K562 (cell line): ENCODE measurements around the gene CEACAM8. TPM values are rescaled to one million over a fixed set of nuclear protein-coding genes. Genes with fewer than 3 reads are reported as not detected.
"Not testable (repeated sequence)": the region's sequence is repeated elsewhere in the genome, so short reads cannot be mapped to it uniquely, and the experiment has no call there.

ENCODE experiments used
- ATAC-seq: fragments of 200-7000 bp; cut with Tn5 transposase; 3 replicates; pipeline ENCODE4 v1.9.1; 2020; ENCODE audit warnings: moderate library complexity
- BruUV-seq: library from RNA; stranded (reverse); fragments of 400-500 nt; replicated peaks from 2 replicates; lab custom pipeline; 2021; lab: Mats Ljungman, UMichigan
- CTCF ChIA-PET: fragments of 300-600 bp; formaldehyde crosslinking; extraction: SDS; loops from one replicate; lab custom pipeline; 2021; ENCODE audit warnings: low intra/inter-chr PET ratio; lab: Yijun Ruan, JAX
- POLR2A ChIA-PET: fragments of 300-600, 350-650 bp; sonication (Branson Sonifier 250); formaldehyde crosslinking; extraction: SDS; loops from one replicate; lab custom pipeline; 2021; ENCODE audit warnings: antibody characterized with exemption, inconsistent platforms; lab: Yijun Ruan, JAX
- DNase-seq, 4 experiments: peaks; one replicate each; pipeline versions ENCODE4 v3.0.0 to v3.0.0-alpha.2; 2011 to 2018; ENCODE audit warnings: low spot score in 3 of 4, mixed read lengths in 3 of 4; ENCODE audit errors: extremely low read depth in 1 of 4
- FAIRE-seq: peaks from 2 replicates; lab custom pipeline; 2011; peaks lifted over from hg19 to GRCh38; lab: Jason Lieb, UNC
- H2AFZ ChIP-seq: 2 replicates; pipeline ENCODE4 v1.6.0; 2011; ENCODE audit warnings: low read depth, low read length, control low read depth, inconsistent platforms
- H3K27ac ChIP-seq: fragments of 200-600 bp; 3 replicates; pipeline ENCODE4 v1.8.0; 2011; ENCODE audit warnings: low read depth, mild to moderate bottlenecking, control low read depth, inconsistent platforms, low read length, moderate library complexity, mixed read lengths; ENCODE audit errors: extremely low read depth
- H3K27me3 ChIP-seq, 2 experiments: fragments of 300-600 bp in 1 of 2; 2 replicates in 1 of 2; 3 replicates in 1 of 2; pipeline versions ENCODE4 v1.6.0 to v1.8.0; 2011; ENCODE audit warnings: inconsistent platforms in 2 of 2, low read length in 2 of 2, mild to moderate bottlenecking in 1 of 2, mixed read lengths in 1 of 2, moderate library complexity in 1 of 2; ENCODE audit not compliant: control insufficient read depth in 2 of 2, insufficient read depth in 2 of 2
- H3K36me3 ChIP-seq: fragments of 300-600 bp; 3 replicates; pipeline ENCODE4 v1.8.0; 2011; ENCODE audit warnings: mild to moderate bottlenecking, low read length, inconsistent platforms; ENCODE audit not compliant: control insufficient read depth, insufficient read depth
- H3K4me1 ChIP-seq, 2 experiments: fragments of 200-600 bp in 1 of 2; replicated peaks in 1 of 2; 2 replicates in 1 of 2; 3 replicates in 1 of 2; pipeline versions ENCODE4 v1.5.1 to v1.8.0; 2011; ENCODE audit warnings: inconsistent platforms in 2 of 2, low read length in 2 of 2, mild to moderate bottlenecking in 1 of 2, mixed read lengths in 1 of 2, moderate library complexity in 1 of 2; ENCODE audit not compliant: control insufficient read depth in 2 of 2, insufficient read depth in 2 of 2
- H3K4me2 ChIP-seq: 2 replicates; pipeline ENCODE4 v1.6.1; 2011; ENCODE audit warnings: low read length, control low read depth, inconsistent platforms, mixed read lengths; ENCODE audit not compliant: insufficient read depth
- H3K4me3 ChIP-seq: fragments of 200-600 bp; sonication (generic), shearing (Covaris generic); 2 replicates; pipeline ENCODE4 v1.5.1; 2016; ENCODE audit warnings: control low read depth, inconsistent platforms
- H3K79me2 ChIP-seq: fragments of 200-600 bp; 3 replicates; pipeline ENCODE4 v1.8.0; 2011; ENCODE audit warnings: low read length, inconsistent platforms; ENCODE audit not compliant: control insufficient read depth, insufficient read depth
- H3K9ac ChIP-seq, 2 experiments: 2 replicates each; pipeline versions ENCODE4 v1.6.0 to v1.6.1; 2011; ENCODE audit warnings: low read depth in 2 of 2, low read length in 2 of 2, control low read depth in 1 of 2, inconsistent platforms in 1 of 2, mild to moderate bottlenecking in 1 of 2, mixed read lengths in 1 of 2; ENCODE audit not compliant: insufficient read depth in 1 of 2
- H3K9me1 ChIP-seq: one replicate; pipeline ENCODE4 v1.6.0; 2011; ENCODE audit warnings: inconsistent platforms, mild to moderate bottlenecking, low read length, moderate library complexity; ENCODE audit not compliant: control insufficient read depth, insufficient read depth
- H3K9me3 ChIP-seq: replicated peaks from 2 replicates; pipeline ENCODE4 v1.5.1; 2011; ENCODE audit warnings: low read depth, low read length, inconsistent platforms; ENCODE audit not compliant: control insufficient read depth, insufficient read depth
- H4K20me1 ChIP-seq: replicated peaks from 2 replicates; pipeline ENCODE4 v1.6.1; 2011; ENCODE audit warnings: low read length, inconsistent platforms, mixed read lengths; ENCODE audit not compliant: control insufficient read depth, insufficient read depth
- CCAR2 ChIP-seq: fragments of 200-400 bp; formaldehyde crosslinking; IDR thresholded peaks from 2 replicates; pipeline ENCODE4 v1.6.1; 2017; ENCODE audit warnings: mild to moderate bottlenecking, low read depth, low read length
- CREB3L1 ChIP-seq: fragments of 450-650 bp; IDR thresholded peaks from 2 replicates; pipeline ENCODE4 v1.6.1; 2014; ENCODE audit warnings: low read depth, mild to moderate bottlenecking, moderate library complexity, borderline replicate concordance
- FOXJ3 ChIP-seq: sonication (generic); formaldehyde crosslinking; IDR thresholded peaks from 2 replicates; pipeline ENCODE4 v1.4.0; 2020; ENCODE audit warnings: mild to moderate bottlenecking, missing genetic modification reagents
- HDAC3 ChIP-seq: fragments of 450-650 bp; IDR thresholded peaks from 2 replicates; pipeline ENCODE4 v1.6.1; 2018; ENCODE audit warnings: borderline replicate concordance, mild to moderate bottlenecking, moderate library complexity; ENCODE audit not compliant: partially characterized antibody
- HMBOX1 ChIP-seq: sonication (generic); IDR thresholded peaks from 2 replicates; pipeline ENCODE4 v1.6.1; 2016
- MYBL2 ChIP-seq, 2 experiments: fragments of 450-650 bp in 1 of 2; sonication (generic) in 1 of 2; formaldehyde crosslinking in 1 of 2; IDR thresholded peaks; 2 replicates each; pipeline versions ENCODE4 v1.6.1 to v1.8.1; 2017 to 2022; ENCODE audit warnings: borderline replicate concordance in 1 of 2, inconsistent platforms in 1 of 2, low read depth in 1 of 2, mild to moderate bottlenecking in 1 of 2, missing genetic modification reagents in 1 of 2, moderate library complexity in 1 of 2
- NFYB ChIP-seq: IDR thresholded peaks from 2 replicates; pipeline ENCODE4 v1.6.1; 2011; ENCODE audit warnings: mild to moderate bottlenecking, moderate library complexity; ENCODE audit not compliant: insufficient read length; ENCODE audit errors: extremely low read depth
- PRPF4 ChIP-seq: fragments of 200-400 bp; formaldehyde crosslinking; IDR thresholded peaks from one replicate; pipeline ENCODE4 v1.6.1; 2017; ENCODE audit warnings: low read length, low read depth, mild to moderate bottlenecking; ENCODE audit not compliant: insufficient read depth, poor library complexity, severe bottlenecking
- SMARCC2 ChIP-seq: fragments of 450-650 bp; IDR thresholded peaks from 2 replicates; pipeline ENCODE4 v1.6.1; 2017; ENCODE audit warnings: antibody characterized with exemption, moderate library complexity, mild to moderate bottlenecking, low read depth
- SOX6 ChIP-seq: fragments of 450-650 bp; IDR thresholded peaks from 2 replicates; pipeline ENCODE4 v1.6.1; 2014; ENCODE audit warnings: mild to moderate bottlenecking
- ZC3H4 ChIP-seq: sonication (generic); formaldehyde crosslinking; IDR thresholded peaks from 2 replicates; pipeline ENCODE4 v1.9.0; 2021; ENCODE audit warnings: missing genetic modification reagents, borderline replicate concordance
- WGBS: fragments of 100-300 bp; shearing (Covaris generic); methylation state at CpG from one replicate; pipeline ENCODE4 v1.1.6; 2016; ENCODE audit warnings: low coverage, mixed read lengths; ENCODE audit not compliant: insufficient coverage; ENCODE audit errors: missing lambda C conversion rate; 5-methylcytosine and 5-hydroxymethylcytosine counted together
- in situ Hi-C: fragments of 300-500 bp; cut with MboI; formaldehyde crosslinking; loops from 4 replicates; pipeline ENCODE4 v1.15.0; 2018; ENCODE audit warnings: inconsistent platforms, mixed read lengths
- intact Hi-C: fragments of 100-400 bp; cut with micrococcal nuclease; formaldehyde crosslinking; loops from 2 replicates; pipeline ENCODE4 v1.14.2; 2022
- polyA plus RNA-seq, 8 experiments: library from polyadenylated mRNA; depleted of rRNA in 4 of 8; stranded (reverse) in 5 of 8; unstranded in 3 of 8; fragments of >200 nt; fragmentation: Nextera tagmentation in 2 of 8; fragmentation: Illumina TruSeq in 1 of 8; extraction: Ambion mirVana in 2 of 8; extraction: Trizol in 1 of 8; gene quantifications; 2 replicates each; pipeline versions ENCODE4 v1.2.1 to v1.2.3, GENCODE V29; 2011 to 2014; ENCODE audit warnings: inconsistent platforms in 1 of 8, missing spikeins in 1 of 8
- total RNA-seq, 7 experiments: library from RNA; depleted of rRNA in 6 of 7; stranded (reverse); fragments of >200 nt in 6 of 7; fragmentation: Illumina TruSeq in 2 of 7; extraction: Trizol in 2 of 7; gene quantifications; 2 replicates each; pipeline versions ENCODE4 v1.2.1 to v1.2.3, GENCODE V29; 2011 to 2021; ENCODE audit warnings: low replicate concordance in 1 of 7

The CEACAM8 gene
- total and polyA plus RNA-seq, 9 of the 15 experiments (the other 6 are each of a cell fraction or from before 2014, with no cell fraction given) = not detected

- H3K79me2 ChIP-seq, POLR2A ChIA-PET, DNase-seq, H3K27ac ChIP-seq, H3K9me3 ChIP-seq, intact Hi-C loops, BruUV-seq, H3K36me3 ChIP-seq, in situ Hi-C loops, H3K4me2 ChIP-seq, H3K9ac ChIP-seq, H3K9me1 ChIP-seq, H2AFZ ChIP-seq, ATAC-seq, H4K20me1 ChIP-seq, H3K4me3 ChIP-seq, FAIRE-seq, H3K27me3 ChIP-seq, H3K4me1 ChIP-seq, CTCF ChIA-PET: not testable (repeated sequence)
- WGBS = 1% methylated on average over 13 of the region's 58 CpGs
Observed at GRCh38 chr19:42639324-42640092, 44.8 kb upstream of the CEACAM8 start.

- ChIA-PET CTCF (interaction anchor here (0.6 to 0.7 kb wide), 2 partner anchors 156 to 896 kb away, joined by 3 read pairs; no protein-coding TSS in a partner anchor), POLR2A (interaction anchor here (0.6 kb wide), 1 partner anchor 9 kb away, joined by 3 read pairs; no protein-coding TSS in a partner anchor)
- in situ Hi-C loops (no loop called here), intact Hi-C loops (no loop called here)
- H2AFZ ChIP-seq = no peak overlapping the region
- H3K9me3 ChIP-seq = no peaks in the 10 kb centered on the region
- FAIRE-seq (no peak), ATAC-seq (peak; percentile 31; the same call in 2 of the 3 replicates), DNase-seq (no peak)
- no peaks in the 10 kb centered on the region for H3K4me1 ChIP-seq
- H4K20me1 ChIP-seq = no peaks in the 10 kb centered on the region
- no peak overlapping the region for H3K27ac ChIP-seq
- WGBS = 7% methylated on average over 1 of the region's 1 CpG
- no peak overlapping the region for H3K4me2 ChIP-seq
- H3K27me3 ChIP-seq = no peaks in the 10 kb centered on the region; a peak in 1 of 5 replicates
- no peak overlapping the region for H3K4me3 ChIP-seq
- BruUV-seq = no TSS peak
- H3K9ac ChIP-seq = no peak overlapping the region
- H3K79me2 ChIP-seq = no peaks in the 10 kb centered on the region
- H3K9me1 ChIP-seq = no peaks in the 10 kb centered on the region
- H3K36me3 ChIP-seq = no peaks in the 10 kb centered on the region
- no peak for TF ChIP-seq HMBOX1
- TF ChIP-seq PRPF4 = no peak
- no peak for TF ChIP-seq SMARCC2
- TF ChIP-seq FOXJ3 (CRISPR knock-in tag) = no peak
- TF ChIP-seq CCAR2 = no peak
- TF ChIP-seq CREB3L1 = no peak
- TF ChIP-seq NFYB = no peak
- no peak for TF ChIP-seq SOX6
- no peak for TF ChIP-seq MYBL2 (IDR thresholded peaks at IDR 0.05; ENCODE audit: low read depth)
- no peak for TF ChIP-seq MYBL2 (CRISPR knock-in tag; IDR thresholded peaks at IDR 0.05; ENCODE audit: borderline replicate concordance)
- TF ChIP-seq ZC3H4 (CRISPR knock-in tag) = no peak
- no peak for TF ChIP-seq HDAC3
Observed at GRCh38 chr19:42635233-42635539, 40.5 kb upstream of the CEACAM8 start.
